Measurements from ENCODE around the gene IGF1R.

DNA sequence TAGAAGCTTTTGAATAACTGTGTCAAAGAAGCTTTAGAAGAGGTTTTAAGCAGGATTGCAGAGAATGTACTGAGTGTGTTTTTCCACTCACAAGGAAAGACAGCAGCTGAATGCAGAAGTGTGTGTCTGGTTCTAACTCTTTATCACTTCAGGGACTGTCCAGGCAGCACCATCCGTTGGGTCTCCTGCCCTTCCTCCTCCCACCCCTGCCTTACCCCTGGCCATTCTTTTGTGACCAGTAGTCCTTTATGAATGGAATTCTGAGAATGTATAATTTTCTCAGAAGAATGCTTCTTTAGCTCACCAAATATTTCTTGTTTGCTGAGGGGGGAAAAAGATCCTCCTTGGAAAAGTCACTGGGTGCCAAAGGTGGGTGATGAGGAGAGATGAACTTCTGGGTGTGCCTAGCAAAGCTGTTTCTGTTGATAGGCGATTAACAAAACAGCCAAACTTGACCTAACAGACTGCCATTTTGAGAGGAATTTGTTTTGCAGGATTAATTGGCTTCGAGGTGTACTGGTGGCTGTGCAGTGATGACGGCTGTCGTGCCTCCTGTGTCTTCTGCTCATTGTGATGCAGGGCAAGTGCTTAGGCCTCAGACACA, 70.9 kb downstream of the IGF1R start:
- TF ChIP-seq, protein P1, sequence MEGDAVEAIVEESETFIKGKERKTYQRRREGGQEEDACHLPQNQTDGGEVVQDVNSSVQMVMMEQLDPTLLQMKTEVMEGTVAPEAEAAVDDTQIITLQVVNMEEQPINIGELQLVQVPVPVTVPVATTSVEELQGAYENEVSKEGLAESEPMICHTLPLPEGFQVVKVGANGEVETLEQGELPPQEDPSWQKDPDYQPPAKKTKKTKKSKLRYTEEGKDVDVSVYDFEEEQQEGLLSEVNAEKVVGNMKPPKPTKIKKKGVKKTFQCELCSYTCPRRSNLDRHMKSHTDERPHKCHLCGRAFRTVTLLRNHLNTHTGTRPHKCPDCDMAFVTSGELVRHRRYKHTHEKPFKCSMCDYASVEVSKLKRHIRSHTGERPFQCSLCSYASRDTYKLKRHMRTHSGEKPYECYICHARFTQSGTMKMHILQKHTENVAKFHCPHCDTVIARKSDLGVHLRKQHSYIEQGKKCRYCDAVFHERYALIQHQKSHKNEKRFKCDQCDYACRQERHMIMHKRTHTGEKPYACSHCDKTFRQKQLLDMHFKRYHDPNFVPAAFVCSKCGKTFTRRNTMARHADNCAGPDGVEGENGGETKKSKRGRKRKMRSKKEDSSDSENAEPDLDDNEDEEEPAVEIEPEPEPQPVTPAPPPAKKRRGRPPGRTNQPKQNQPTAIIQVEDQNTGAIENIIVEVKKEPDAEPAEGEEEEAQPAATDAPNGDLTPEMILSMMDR (IDR thresholded peaks at IDR 0.05; ENCODE audit: borderline replicate concordance, extremely low read depth, low read length, poor library complexity, severe bottlenecking), result no peak
- TF ChIP-seq EZH2 (IDR thresholded peaks at IDR 0.05; ENCODE audit: borderline replicate concordance, low read depth, low read length, severe bottlenecking), result no peak

Measured in DND-41 (cell line).